ENCODE results near the gene ERGIC2.

- no peak for TF ChIP-seq NRF1 (conservative IDR thresholded peaks at IDR 0.05; ENCODE audit: low read depth, low read length)
- no peak for TF ChIP-seq RAD21 (IDR thresholded peaks at IDR 0.05; ENCODE audit: insufficient read depth, low read depth, low read length)
- TF ChIP-seq CTCF (IDR thresholded peaks at IDR 0.05 in 2 of 3, conservative IDR thresholded peaks at IDR 0.05 in 1 of 3; ENCODE audit: control insufficient read depth in 2 of 3, extremely low read depth in 1 of 3, insufficient read depth in 1 of 3, low read depth in 3 of 3, low read length in 3 of 3), result no peak
- TF ChIP-seq CHD2 (IDR thresholded peaks at IDR 0.05; ENCODE audit: borderline replicate concordance, low read depth, low read length), result no peak
- TF ChIP-seq YY1 (IDR thresholded peaks at IDR 0.05; ENCODE audit: low read depth, low read length), result no peak
- TF ChIP-seq PML (IDR thresholded peaks at IDR 0.05; ENCODE audit: low read length), result no peak
- no peak for TF ChIP-seq POLR2AphosphoS5 (IDR thresholded peaks at IDR 0.05; ENCODE audit: low read length)
- TF ChIP-seq GABPA (IDR thresholded peaks at IDR 0.05; ENCODE audit: low read depth), result no peak
- no peak for TF ChIP-seq E2F4 (IDR thresholded peaks at IDR 0.05; ENCODE audit: low read depth, low read length)
- TF ChIP-seq ETV6 (conservative IDR thresholded peaks at IDR 0.05 in 1 of 2, IDR thresholded peaks at IDR 0.05 in 1 of 2; ENCODE audit: borderline replicate concordance in 1 of 2, low read depth in 1 of 2), result no peak
- no peak for TF ChIP-seq EZH2 (IDR thresholded peaks at IDR 0.05; ENCODE audit: borderline replicate concordance, control insufficient read depth, low read depth, low read length)
- no peak for TF ChIP-seq POLR2AphosphoS2 (IDR thresholded peaks at IDR 0.05; ENCODE audit: low read depth, low read length)
- no peak for TF ChIP-seq POLR2A (IDR thresholded peaks at IDR 0.05; ENCODE audit: low read depth, low read length)
Observed at GRCh38 chr12:29314416-29314815, 66.6 kb downstream of the ERGIC2 start.

All from GM12878 (cell line).